Stimulated activated naive B cell treated with anti-CD40 and anti-IgM and Interleukin-4, amounts not matched to agents 10 μg/mL and 1 μg/mL and 100 μg/mL, for 72 hours (primary cell): ENCODE data around the gene FAM110A.
A peak's percentile ranks its signal among the peaks of the same experiment; 100 is the strongest.
"Not testable (repeated sequence)": the region's sequence is repeated elsewhere in the genome, so short reads cannot be mapped to it uniquely, and the experiment has no call there.

Experiments
- ATAC-seq, 2 donors: fragments of 150-1000 bp; cut with Tn5 transposase; replicated peaks; 2 replicates each; pipeline ENCODE4 v1.10.0; 2021; ENCODE audit warnings: moderate library complexity in 1 of 2
- DNase-seq: peaks from one replicate; pipeline ENCODE4 v3.0.0; 2021
- H3K27ac Mint-ChIP-seq: one replicate; pipeline ENCODE4 v1.8.0; 2022; ENCODE audit warnings: mild to moderate bottlenecking, mixed read lengths
- H3K27me3 Mint-ChIP-seq, 2 donors: one replicate each; pipeline ENCODE4 v1.8.0; 2022; ENCODE audit warnings: mixed read lengths in 2 of 2
- H3K36me3 Mint-ChIP-seq, 2 donors: one replicate each; pipeline ENCODE4 v1.8.0; 2022; ENCODE audit warnings: mixed read lengths in 2 of 2, mild to moderate bottlenecking in 1 of 2
- H3K4me1 Mint-ChIP-seq, 2 donors: one replicate each; pipeline ENCODE4 v1.8.0; 2022; ENCODE audit warnings: mixed read lengths in 2 of 2, mild to moderate bottlenecking in 1 of 2
- H3K4me3 Mint-ChIP-seq, 2 donors: one replicate each; pipeline ENCODE4 v1.8.0; 2022; ENCODE audit warnings: mild to moderate bottlenecking in 2 of 2, mixed read lengths in 2 of 2, moderate library complexity in 1 of 2
- H3K9me3 Mint-ChIP-seq, 2 donors: one replicate each; pipeline ENCODE4 v1.8.0; 2022; ENCODE audit warnings: mixed read lengths in 2 of 2, mild to moderate bottlenecking in 1 of 2

Gene FAM110A

DNA sequence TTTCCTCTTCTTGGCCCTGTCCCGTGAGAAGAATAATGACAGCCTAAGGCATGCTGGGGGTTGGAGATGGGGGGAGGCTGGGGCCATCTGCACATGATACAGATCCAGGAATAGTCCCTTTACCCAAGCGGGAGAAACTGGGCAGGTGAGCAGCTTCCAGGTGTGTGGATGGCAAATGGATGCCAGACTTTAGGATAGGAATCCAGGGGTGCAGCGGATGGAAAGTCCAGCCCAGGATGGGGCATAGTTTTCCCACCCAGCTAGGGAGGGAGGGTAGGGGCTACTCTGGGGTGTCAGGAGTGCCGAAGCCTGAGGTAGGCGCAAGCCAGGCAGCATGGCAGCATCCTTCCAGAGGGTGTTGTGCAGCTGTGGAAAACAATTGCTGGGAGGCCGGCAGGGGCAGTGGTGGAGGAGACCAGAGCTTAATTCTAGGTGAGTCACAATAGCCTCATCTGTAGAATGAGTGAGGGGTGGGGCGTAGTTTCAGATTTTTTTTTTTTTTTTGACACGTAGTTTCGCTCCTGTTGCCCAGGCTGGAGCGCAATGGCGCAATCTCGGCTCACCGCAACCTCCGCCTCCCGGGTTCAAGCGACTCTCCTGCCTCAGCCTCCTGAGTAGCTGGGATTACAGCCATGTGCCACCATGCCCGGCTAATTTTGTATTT is 15.4 kb upstream of the FAM110A start:
- peaks cover 21 to 30% of the 10 kb centered on the region in 2 donors for H3K27me3 Mint-ChIP-seq
- DNase-seq (no peak), ATAC-seq (no peak)
- no peak overlapping the region for H3K27ac Mint-ChIP-seq
- H3K36me3 Mint-ChIP-seq = no peaks in the 10 kb centered on the region
- no peaks in the 10 kb centered on the region for H3K9me3 Mint-ChIP-seq
- H3K4me1 Mint-ChIP-seq = peaks cover 4 to 5% of the 10 kb centered on the region in 2 donors
- H3K4me3 Mint-ChIP-seq = no peak overlapping the region

DNA sequence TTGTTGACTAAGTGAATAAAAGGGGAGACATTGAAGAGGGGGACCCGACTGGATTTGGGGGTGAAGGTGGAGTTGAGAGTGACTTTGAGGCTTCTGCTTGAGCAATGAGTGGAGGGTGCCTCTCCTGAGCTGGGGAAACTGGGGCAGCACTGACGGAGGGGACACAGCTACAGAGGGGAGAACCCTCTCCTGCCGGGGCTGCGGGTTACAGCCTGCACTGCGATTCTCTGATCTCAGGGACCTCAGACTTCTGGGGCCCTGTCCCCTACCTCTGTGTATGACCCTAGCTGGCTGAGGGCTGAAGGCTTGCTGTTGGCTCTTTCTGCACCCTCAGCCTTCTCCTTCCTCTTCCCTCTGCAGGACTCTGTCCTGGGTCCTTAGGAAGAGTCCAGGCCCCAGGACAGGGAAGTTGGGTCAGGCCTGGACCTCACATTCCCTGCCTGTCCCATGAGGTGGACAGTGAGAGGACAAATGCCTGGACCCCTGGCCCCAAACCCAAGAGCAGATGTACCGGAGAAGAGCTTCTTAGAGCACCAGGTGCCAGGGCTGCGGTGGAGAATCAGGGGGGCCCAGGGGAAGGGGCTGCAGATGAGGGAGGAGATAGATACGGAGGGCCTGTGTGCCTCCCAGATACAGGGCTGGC is 13.7 kb upstream of the FAM110A start:
- Mint-ChIP-seq H3K9me3 (no peaks in the 10 kb centered on the region), H3K4me3 (no peak overlapping the region), H3K27me3 (peaks cover 15 to 26% of the 10 kb centered on the region in 2 donors), H3K36me3 (no peaks in the 10 kb centered on the region), H3K4me1 (peaks cover 4 to 6% of the 10 kb centered on the region in 2 donors), H3K27ac (peak overlapping the region; percentile 51)
- ATAC-seq (no peak), DNase-seq (no peak)

DNA sequence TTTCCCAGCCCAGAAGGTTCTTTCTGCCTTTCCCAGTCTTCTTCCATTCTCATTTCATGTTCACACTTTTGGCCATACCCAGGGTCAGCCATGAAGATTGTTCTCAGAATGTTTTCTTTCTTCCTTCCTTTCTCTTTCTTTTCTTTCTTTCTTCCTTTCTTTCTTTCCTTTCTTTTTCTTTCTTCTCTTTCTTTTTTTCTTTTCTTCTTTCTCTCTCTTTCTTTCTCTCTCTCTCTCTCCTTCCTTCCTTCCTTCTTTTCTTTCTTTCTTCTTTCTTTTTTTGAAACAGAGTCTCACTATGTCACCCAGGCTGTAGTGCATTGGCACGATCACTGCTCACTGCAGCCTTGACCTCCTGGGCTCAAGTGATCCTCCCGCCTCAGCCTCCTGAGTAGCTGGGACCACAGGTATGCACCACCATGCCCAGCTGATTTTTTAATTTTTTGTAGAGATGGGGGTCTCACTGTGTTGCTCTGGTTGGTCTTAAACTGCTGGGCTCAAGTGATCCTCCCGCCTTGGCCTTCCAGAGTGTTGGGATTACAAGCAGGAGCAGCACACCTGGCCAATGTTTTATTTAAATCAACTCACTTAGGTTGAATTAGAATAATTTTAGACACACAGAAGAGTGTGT is 13.1 kb upstream of the FAM110A start:
- no peak overlapping the region for H3K27ac Mint-ChIP-seq
- H3K27me3 Mint-ChIP-seq = peaks cover 9 to 21% of the 10 kb centered on the region in 2 donors
- H3K4me1 Mint-ChIP-seq = peaks cover 5 to 12% of the 10 kb centered on the region in 2 donors
- ATAC-seq = no peak
- H3K36me3 Mint-ChIP-seq = no peaks in the 10 kb centered on the region
- no peaks in the 10 kb centered on the region for H3K9me3 Mint-ChIP-seq
- no peak for DNase-seq
- H3K4me3 Mint-ChIP-seq = no peak overlapping the region

DNA sequence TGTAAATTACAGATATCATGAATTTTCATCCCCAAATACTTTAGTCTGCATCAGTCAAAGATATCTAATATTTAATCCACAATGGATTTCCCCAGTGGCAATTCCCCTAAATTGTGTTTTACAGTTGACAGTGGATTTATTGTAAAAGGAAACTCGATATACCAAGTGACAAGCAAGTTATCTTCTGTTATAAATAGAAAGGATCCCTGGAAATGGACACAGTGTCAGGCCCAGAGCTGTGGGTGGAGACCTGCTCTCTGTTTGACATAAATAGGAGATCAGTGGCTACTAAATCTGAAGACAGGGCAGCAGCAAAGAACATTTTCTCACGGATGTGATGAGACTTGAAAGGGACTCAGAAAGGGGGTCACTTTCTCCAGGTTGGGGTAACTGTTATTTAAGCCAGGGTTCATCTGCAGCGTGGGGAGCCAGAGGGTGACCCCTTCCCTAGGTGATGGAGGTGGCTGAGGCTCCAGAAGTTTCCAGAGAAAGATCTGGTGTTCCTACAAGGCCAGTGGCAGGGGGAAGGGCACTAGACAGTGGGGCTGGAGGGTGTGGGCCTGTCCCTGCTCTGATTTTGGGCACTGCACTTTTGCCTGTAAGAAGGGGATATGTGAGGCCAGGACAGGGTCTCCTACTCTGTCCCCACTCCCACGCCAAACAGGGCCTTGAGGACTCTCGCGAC is 12.3 kb upstream of the FAM110A start:
- ATAC-seq (no peak), DNase-seq (no peak)
- H3K4me1 Mint-ChIP-seq = peaks cover 8 to 20% of the 10 kb centered on the region in 2 donors
- no peaks in the 10 kb centered on the region for H3K36me3 Mint-ChIP-seq
- H3K27ac Mint-ChIP-seq = no peak overlapping the region
- H3K4me3 Mint-ChIP-seq = no peak overlapping the region
- no peaks in the 10 kb centered on the region for H3K9me3 Mint-ChIP-seq
- H3K27me3 Mint-ChIP-seq = peaks cover 1 to 16% of the 10 kb centered on the region in 2 donors

DNA sequence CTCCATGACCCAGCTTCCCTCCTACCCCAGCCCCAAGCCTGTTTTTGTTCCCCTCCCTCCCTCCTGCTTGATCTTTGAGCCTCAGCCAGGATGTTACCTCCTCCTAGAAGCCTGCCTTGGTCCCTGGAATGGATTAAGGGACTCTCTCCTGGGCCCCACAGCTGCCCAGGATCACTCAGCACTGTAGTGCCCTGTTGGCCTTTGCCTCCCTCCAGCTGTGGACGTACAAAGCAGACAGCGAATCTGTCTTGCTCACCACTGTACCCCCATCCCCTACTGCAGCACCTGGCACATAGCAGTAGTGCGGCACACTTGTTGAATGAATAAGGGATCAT is 11.8 kb upstream of the FAM110A start:
- DNase-seq = no peak
- peaks cover 0 to 14% of the 10 kb centered on the region in 2 donors for H3K27me3 Mint-ChIP-seq
- no peaks in the 10 kb centered on the region for H3K36me3 Mint-ChIP-seq
- no peaks in the 10 kb centered on the region for H3K9me3 Mint-ChIP-seq
- H3K4me3 Mint-ChIP-seq = no peak overlapping the region
- H3K27ac Mint-ChIP-seq = no peak overlapping the region
- peaks cover 8 to 20% of the 10 kb centered on the region in 2 donors for H3K4me1 Mint-ChIP-seq
- ATAC-seq = no peak

DNA sequence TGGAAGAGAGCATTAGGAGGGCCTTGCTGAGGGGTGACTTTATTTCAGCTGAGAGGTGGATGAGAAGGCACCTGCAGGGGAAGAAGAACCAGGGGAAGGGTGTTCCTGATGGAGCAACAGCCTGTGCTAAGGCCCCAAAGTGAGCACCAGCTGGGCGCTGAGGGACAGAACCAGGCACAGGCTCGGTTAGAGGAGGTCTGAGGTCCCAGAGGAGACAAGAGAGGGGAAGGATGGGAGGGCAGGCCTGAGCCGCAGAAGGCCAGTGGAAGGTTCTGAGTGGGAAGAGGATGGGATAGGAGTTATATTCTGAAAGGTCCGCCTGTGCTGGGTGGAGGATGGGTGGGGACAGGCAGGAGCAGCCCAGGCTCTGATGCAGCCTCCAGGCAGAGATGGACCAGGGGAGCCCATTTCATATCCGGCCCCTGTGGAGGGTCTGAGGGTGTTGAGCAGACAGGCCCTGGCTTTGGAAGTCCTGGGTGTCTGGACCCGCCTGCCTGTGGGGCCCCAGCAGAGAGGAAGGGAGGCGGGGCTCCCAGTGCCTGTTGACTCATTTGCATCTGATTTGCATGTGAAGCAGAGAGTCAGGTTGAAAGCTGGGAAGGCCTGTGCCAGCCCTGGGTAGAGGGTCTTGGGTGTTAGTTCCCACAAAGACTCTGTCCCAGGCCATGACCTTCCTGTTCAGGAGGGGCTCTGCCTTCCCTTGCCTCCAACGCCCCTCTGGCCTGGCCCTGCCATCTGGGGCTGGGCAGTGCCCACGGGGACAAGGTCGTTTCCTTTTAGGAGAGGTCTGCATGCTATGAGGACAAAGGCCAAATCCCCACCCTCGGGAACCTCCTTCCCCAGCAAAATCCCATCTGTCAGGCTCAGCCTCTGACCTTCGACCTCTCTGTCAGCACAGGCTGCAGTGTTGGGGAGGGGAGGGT is 10.6 kb upstream of the FAM110A start:
- Mint-ChIP-seq H3K27ac (no peak overlapping the region), H3K4me1 (peaks cover 8 to 20% of the 10 kb centered on the region in 2 donors), H3K4me3 (no peak overlapping the region), H3K9me3 (no peaks in the 10 kb centered on the region), H3K27me3 (peaks cover 0 to 14% of the 10 kb centered on the region in 2 donors), H3K36me3 (no peaks in the 10 kb centered on the region)
- ATAC-seq = no peak
- DNase-seq = no peak

DNA sequence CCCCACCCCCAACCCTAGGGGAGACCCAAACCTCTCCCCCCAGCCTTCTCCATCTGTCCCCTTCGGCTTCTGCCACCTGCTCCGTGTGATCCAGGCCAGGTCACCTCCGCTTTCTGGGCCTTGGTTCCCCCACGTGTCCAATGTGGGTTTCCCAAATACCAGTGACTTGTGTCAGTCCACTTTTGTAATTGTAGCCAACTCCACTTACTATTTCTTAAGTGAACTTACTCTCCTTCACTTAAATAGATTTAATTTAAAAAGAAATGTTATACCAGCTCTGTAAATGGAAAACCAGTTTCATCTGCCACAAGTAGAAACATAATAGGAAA is 10.0 kb upstream of the FAM110A start:
- ATAC-seq (no peak), DNase-seq (no peak)
- Mint-ChIP-seq H3K27me3 (peaks cover 0 to 14% of the 10 kb centered on the region in 2 donors), H3K36me3 (no peaks in the 10 kb centered on the region), H3K4me3 (no peak overlapping the region), H3K4me1 (peaks cover 8 to 20% of the 10 kb centered on the region in 2 donors), H3K9me3 (no peaks in the 10 kb centered on the region), H3K27ac (no peak overlapping the region)

DNA sequence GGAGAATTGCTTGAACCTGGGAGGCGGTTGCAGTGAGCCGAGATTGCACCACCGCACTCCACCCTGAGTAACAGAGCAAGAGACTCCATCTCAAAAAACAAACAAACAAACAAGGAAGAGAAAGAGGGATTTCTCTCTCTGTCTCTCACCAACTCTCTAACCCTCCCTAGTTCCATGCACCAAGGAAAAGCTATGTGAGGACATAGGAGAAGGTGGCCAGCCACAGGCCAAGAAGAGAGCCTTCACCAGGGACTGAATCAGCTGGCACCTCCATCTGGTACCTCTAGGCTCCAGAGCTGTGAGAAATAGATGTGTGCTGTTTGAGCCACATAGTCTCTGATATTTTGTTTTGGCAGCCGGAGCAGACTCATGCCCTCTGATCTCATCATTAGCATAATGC is 9.0 kb upstream of the FAM110A start:
- H3K27me3 Mint-ChIP-seq = peaks cover 0 to 14% of the 10 kb centered on the region in 2 donors
- peaks cover 8 to 15% of the 10 kb centered on the region in 2 donors for H3K4me1 Mint-ChIP-seq
- no peak overlapping the region for H3K27ac Mint-ChIP-seq
- ATAC-seq (no peak), DNase-seq (no peak)
- H3K4me3 Mint-ChIP-seq = no peak overlapping the region
- H3K36me3 Mint-ChIP-seq = no peaks in the 10 kb centered on the region
- no peaks in the 10 kb centered on the region for H3K9me3 Mint-ChIP-seq

DNA sequence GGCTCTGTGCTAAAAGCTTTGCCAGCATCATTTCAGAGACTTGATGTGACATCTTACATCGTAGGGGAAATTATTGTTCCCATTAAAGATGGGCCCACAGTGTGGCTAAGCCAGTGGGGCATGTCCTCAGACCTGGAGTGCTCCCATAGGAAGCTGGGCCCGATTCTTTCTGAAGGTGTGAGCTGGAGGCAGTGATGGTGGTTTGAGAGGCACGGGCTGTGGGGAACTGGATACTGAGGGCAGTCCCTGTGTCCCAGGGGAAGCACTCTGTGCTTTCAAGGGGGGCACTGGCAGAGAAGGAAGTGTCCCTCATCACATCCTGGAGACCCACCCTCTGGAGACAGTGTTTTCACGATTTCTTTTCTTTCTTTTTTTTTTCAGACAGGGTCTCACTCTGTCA is 8.6 kb upstream of the FAM110A start:
- Mint-ChIP-seq H3K27ac (no peak overlapping the region), H3K4me3 (no peak overlapping the region), H3K27me3 (peaks cover 0 to 14% of the 10 kb centered on the region in 2 donors), H3K36me3 (no peaks in the 10 kb centered on the region), H3K9me3 (no peaks in the 10 kb centered on the region), H3K4me1 (peaks cover 8 to 15% of the 10 kb centered on the region in 2 donors)
- ATAC-seq (no peak), DNase-seq (no peak)

DNA sequence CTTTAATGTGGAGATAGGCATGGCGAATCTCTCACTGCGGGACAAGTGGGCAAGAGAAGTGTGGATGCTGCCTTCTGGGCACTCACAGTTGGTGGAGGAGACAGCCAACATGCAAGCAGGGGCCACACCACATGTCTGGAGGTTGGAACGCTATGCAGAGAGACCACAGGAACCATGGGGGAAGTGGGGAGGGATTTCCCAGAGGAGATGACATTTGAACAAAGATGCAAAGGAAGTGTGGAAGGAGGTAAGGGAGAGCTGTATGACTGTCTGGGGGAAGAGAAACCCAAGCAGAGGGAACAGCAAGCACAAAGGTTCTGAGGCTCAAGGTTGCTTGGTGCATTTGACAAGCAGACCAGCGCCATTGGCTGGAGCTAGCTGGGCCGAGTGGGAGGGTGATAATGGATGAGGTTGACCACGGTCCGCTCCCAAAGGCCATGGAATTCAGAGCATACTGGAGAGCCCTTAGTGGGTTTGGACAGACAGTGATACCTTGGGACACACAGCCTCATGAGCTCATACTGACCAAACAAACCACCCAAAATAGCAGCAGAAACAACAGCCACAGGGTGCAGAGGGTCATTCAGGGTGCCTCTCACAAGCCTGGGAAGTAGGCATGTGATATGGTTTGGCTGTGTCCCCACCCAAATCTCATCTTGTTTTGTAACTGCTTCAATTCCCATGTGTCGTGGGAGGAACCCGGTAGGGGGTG is 7.6 kb upstream of the FAM110A start:
- H3K27me3 Mint-ChIP-seq = peaks cover 0 to 14% of the 10 kb centered on the region in 2 donors
- ATAC-seq (peak; percentile 89 to 91), DNase-seq (no peak)
- no peaks in the 10 kb centered on the region for H3K36me3 Mint-ChIP-seq
- no peaks in the 10 kb centered on the region for H3K9me3 Mint-ChIP-seq
- H3K27ac Mint-ChIP-seq = no peak overlapping the region
- peaks cover 8 to 15% of the 10 kb centered on the region in 2 donors for H3K4me1 Mint-ChIP-seq
- no peak overlapping the region for H3K4me3 Mint-ChIP-seq

DNA sequence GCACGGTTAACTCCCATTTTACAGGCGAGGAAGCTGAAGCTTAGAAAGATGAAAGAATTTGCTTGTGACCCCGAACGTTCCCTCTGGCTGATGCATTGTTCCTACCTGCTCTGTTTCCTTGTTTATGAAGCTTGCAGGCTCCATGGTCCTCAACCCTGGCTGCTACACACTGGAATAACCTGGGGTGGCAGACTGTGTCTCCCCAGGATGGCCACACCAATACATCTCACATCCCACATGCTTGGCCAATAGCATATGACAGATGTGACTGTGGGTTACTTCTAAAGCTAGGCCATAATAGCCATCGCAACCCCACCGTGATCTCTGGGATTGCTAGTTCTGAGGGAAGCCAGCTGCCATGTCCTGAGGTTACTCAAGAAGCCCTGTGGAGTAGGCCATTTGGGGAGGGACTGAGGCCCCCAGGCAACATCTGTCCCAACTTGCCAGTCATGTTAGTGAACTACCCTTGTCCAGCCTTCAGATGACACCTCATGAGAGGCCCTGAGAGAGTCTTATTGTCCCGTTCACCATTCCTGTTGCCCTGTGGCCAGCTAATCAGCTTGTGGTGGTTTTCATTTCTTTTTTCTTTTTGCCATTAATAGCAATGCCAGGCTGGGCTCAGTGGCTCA is 6.7 kb upstream of the FAM110A start:
- H3K27ac Mint-ChIP-seq = no peak overlapping the region
- peaks cover 8 to 15% of the 10 kb centered on the region in 2 donors for H3K4me1 Mint-ChIP-seq
- no peak overlapping the region for H3K4me3 Mint-ChIP-seq
- no peaks in the 10 kb centered on the region for H3K36me3 Mint-ChIP-seq
- ATAC-seq (no peak), DNase-seq (no peak)
- H3K27me3 Mint-ChIP-seq = peaks cover 0 to 12% of the 10 kb centered on the region in 2 donors
- H3K9me3 Mint-ChIP-seq = no peaks in the 10 kb centered on the region

DNA sequence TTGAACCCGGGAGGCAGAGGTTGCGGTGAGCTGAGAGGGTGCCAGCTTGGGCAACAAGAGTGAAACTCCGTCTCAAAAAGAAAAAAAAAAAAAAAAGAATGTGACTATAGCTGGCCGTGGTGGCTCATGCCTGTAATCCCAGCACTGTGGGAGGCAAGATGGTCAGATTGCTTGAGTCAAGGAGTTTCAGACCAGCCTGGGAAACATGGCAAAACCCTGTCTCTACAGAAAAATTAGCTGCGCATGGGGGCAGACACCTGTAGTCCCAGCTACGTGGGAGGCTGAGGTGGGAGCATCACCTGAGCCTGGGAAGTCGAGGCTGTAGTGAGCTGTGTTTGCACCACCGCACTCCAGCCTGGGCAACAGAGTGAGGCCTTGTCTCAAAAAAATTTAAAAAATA is 5.5 kb upstream of the FAM110A start:
- H3K36me3 Mint-ChIP-seq, ATAC-seq, H3K9me3 Mint-ChIP-seq, H3K4me3 Mint-ChIP-seq, DNase-seq, H3K27ac Mint-ChIP-seq, H3K27me3 Mint-ChIP-seq: not testable (repeated sequence)
- H3K4me1 Mint-ChIP-seq = peaks cover 8 to 20% of the 10 kb centered on the region in 2 donors

DNA sequence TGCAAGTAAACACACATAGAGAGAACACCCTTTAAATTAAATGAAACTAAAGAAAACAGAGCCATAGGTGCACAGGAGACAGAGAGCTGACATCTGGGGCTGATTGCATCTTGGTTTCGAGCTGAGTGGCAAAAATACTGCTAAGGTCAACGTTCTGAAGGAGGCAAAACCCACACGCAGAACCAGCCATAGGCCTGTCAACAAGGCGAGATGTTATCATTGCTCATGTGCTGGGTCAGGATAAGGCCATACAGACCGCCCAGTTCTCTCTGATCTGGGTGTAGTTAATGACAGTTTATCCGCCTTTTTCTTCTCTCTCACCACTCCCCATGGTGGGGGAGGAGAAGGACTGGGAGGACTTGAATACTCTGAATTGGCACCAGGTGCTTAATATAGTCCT is 4.5 kb upstream of the FAM110A start:
- Mint-ChIP-seq H3K9me3 (no peaks in the 10 kb centered on the region), H3K36me3 (no peaks in the 10 kb centered on the region), H3K27ac (no peak overlapping the region), H3K4me1 (peaks cover 13 to 25% of the 10 kb centered on the region in 2 donors), H3K4me3 (no peak overlapping the region), H3K27me3 (no peaks in the 10 kb centered on the region)
- no peak for ATAC-seq
- DNase-seq = no peak
